ENCODE data around the gene LRRC61. TPM values are rescaled to one million over a fixed set of nuclear protein-coding genes. Genes with fewer than 3 reads are reported as not detected.
A peak's percentile ranks its signal among the peaks of the same experiment; 100 is the strongest.

LRRC61 gene
- total RNA-seq, 6 experiments from 2014 or later: 13.0 to 33.0 (median 19.1) TPM

- ATAC-seq (no peak), DNase-seq (no peak)
- no peaks in the 10 kb centered on the region for H3K27me3 ChIP-seq
- 84% methylated on average over 10 of the region's 10 CpGs for WGBS (ENCODE audit: insufficient coverage, low coverage, low lambda C conversion rate, missing lambda C conversion rate)
- intact Hi-C loops (cut with DNase I): no loop called here
- no peaks in the 10 kb centered on the region for H3K36me3 ChIP-seq
- peaks cover 0 to 15% (median 9%) of the 10 kb centered on the region in 4 donors for H3K4me1 ChIP-seq
- no peak overlapping the region for H3K27ac ChIP-seq
- H3K4me3 ChIP-seq: no peak overlapping the region
- H3K9me3 ChIP-seq: no peaks in the 10 kb centered on the region
- TF ChIP-seq CTCF (IDR thresholded peaks at IDR 0.05): no peak
- TF ChIP-seq POLR2A (IDR thresholded peaks at IDR 0.05): no peak
Measured at GRCh38 chr7:150365194-150365593, 42.0 kb downstream of the LRRC61 start.

GRCh38 chr7:150365673-150366398 is 42.7 kb downstream of the LRRC61 start:
- intact Hi-C loops (cut with DNase I): no loop called here
- WGBS (ENCODE audit: insufficient coverage, low coverage, low lambda C conversion rate, missing lambda C conversion rate): 71% methylated on average over 5 of the region's 5 CpGs
- DNase-seq: no peak

GRCh38 chr7:150367677-150368095 is 44.5 kb downstream of the LRRC61 start:
- ATAC-seq (peak; percentile 70 to 77 (median 74)), DNase-seq (no peak)
- intact Hi-C loops (cut with DNase I): no loop called here
- no peak for TF ChIP-seq CTCF (IDR thresholded peaks at IDR 0.05)
- no peak for TF ChIP-seq POLR2A (IDR thresholded peaks at IDR 0.05)
- Histone ChIP-seq H3K27me3 (no peaks in the 10 kb centered on the region), H3K36me3 (peaks cover 0 to 10% (median 4%) of the 10 kb centered on the region in 4 donors), H3K4me1 (peaks cover 0 to 21% (median 11%) of the 10 kb centered on the region in 4 donors), H3K27ac (peak overlapping the region; percentile 85 to 98 (median 96)), H3K4me3 (peak overlapping the region; percentile 95 to 99 (median 97)), H3K9me3 (no peaks in the 10 kb centered on the region)
- 33% methylated on average over 7 of the region's 8 CpGs for WGBS (ENCODE audit: insufficient coverage, low coverage, low lambda C conversion rate, missing lambda C conversion rate)

More at GRCh38 chr7:150365673-150366398, 42.7 kb downstream of the LRRC61 start:
- Histone ChIP-seq H3K4me1 (peaks cover 0 to 21% (median 11%) of the 10 kb centered on the region in 4 donors), H3K27ac (no peak overlapping the region), H3K4me3 (no peak overlapping the region), H3K9me3 (no peaks in the 10 kb centered on the region), H3K27me3 (no peaks in the 10 kb centered on the region), H3K36me3 (no peaks in the 10 kb centered on the region)
- TF ChIP-seq CTCF (IDR thresholded peaks at IDR 0.05) (no peak), POLR2A (IDR thresholded peaks at IDR 0.05) (no peak)
- no peak for ATAC-seq

- TF ChIP-seq CTCF (IDR thresholded peaks at IDR 0.05) (no peak), POLR2A (IDR thresholded peaks at IDR 0.05) (peak; percentile 86)
- peak; percentile 66 to 81 (median 78) for ATAC-seq
- H3K4me3 ChIP-seq: peak within 1 kb of the TSS; percentile 95 to 99 (median 97)
- DNase-seq: peak; percentile 93 to 96 (median 95)
- peaks cover 0 to 21% (median 11%) of the 10 kb centered on the region in 4 donors for H3K4me1 ChIP-seq
- intact Hi-C loops (cut with DNase I): no loop called here
- H3K9me3 ChIP-seq: no peaks in the 10 kb centered on the region
- peaks cover 0 to 16% (median 7%) of the 10 kb centered on the region in 4 donors for H3K36me3 ChIP-seq
- no peaks in the 10 kb centered on the region for H3K27me3 ChIP-seq
- peak within 1 kb of the TSS; percentile 85 to 98 (median 96) for H3K27ac ChIP-seq
- WGBS (ENCODE audit: insufficient coverage, low coverage, low lambda C conversion rate, missing lambda C conversion rate): 0% methylated on average over 12 of the region's 85 CpGs
Measured at GRCh38 chr7:150368096-150368883, 45.1 kb downstream of the LRRC61 start, which contains the start of gene REPIN1. REPIN1 (plus strand) TSS chr7:150368822; CDS start chr7:150369712, 890 bp downstream.
